Endodermal cell (in vitro differentiated cells): ENCODE data around the gene ENOSF1. TPM values are rescaled to one million over a fixed set of nuclear protein-coding genes. Genes with fewer than 3 reads are reported as not detected.

Experiments
- DNase-seq: peaks from one replicate; pipeline ENCODE4 v3.0.0-alpha.2; 2017
- H3K27ac ChIP-seq: 2 replicates; pipeline ENCODE4 v1.5.1; 2013; ENCODE audit warnings: mild to moderate bottlenecking, low read depth, low read length, moderate library complexity
- H3K27me3 ChIP-seq: 2 replicates; pipeline ENCODE4 v1.6.1; 2013; ENCODE audit warnings: mild to moderate bottlenecking, low read length, moderate library complexity; ENCODE audit not compliant: insufficient read depth, control insufficient read depth, poor library complexity, severe bottlenecking
- H3K36me3 ChIP-seq: 2 replicates; pipeline ENCODE4 v1.7.0; 2013; ENCODE audit warnings: mild to moderate bottlenecking, low read length, moderate library complexity; ENCODE audit not compliant: control insufficient read depth, insufficient read depth
- H3K4me1 ChIP-seq: one replicate; pipeline ENCODE4 v1.7.0; 2013; ENCODE audit warnings: low read length; ENCODE audit not compliant: control insufficient read depth, insufficient read depth
- H3K4me3 ChIP-seq: 2 replicates; pipeline ENCODE4 v1.5.1; 2013; ENCODE audit warnings: mild to moderate bottlenecking, low read length, moderate library complexity
- H3K9ac ChIP-seq: 2 replicates; pipeline ENCODE4 v1.6.1; 2013; ENCODE audit warnings: mild to moderate bottlenecking, low read length, moderate library complexity; ENCODE audit not compliant: poor library complexity, severe bottlenecking; ENCODE audit errors: extremely low read depth
- H3K9me3 ChIP-seq: 2 replicates; pipeline ENCODE4 v1.6.1; 2013; ENCODE audit warnings: mild to moderate bottlenecking, low read length, moderate library complexity; ENCODE audit not compliant: control insufficient read depth
- H3K27ac Mint-ChIP-seq: 2 replicates; pipeline ENCODE4 v1.8.0; 2020; ENCODE audit warnings: mixed read lengths
- H3K27me3 Mint-ChIP-seq: 2 replicates; pipeline ENCODE4 v1.8.0; 2021; ENCODE audit warnings: mild to moderate bottlenecking, mixed read lengths; ENCODE audit not compliant: insufficient read depth
- H3K36me3 Mint-ChIP-seq: 2 replicates; pipeline ENCODE4 v1.8.0; 2020; ENCODE audit warnings: low read depth, mixed read lengths
- H3K4me1 Mint-ChIP-seq: 2 replicates; pipeline ENCODE4 v1.8.0; 2020; ENCODE audit warnings: mixed read lengths
- H3K4me3 Mint-ChIP-seq: 2 replicates; pipeline ENCODE4 v1.8.0; 2020; ENCODE audit warnings: mild to moderate bottlenecking, moderate library complexity, mixed read lengths
- H3K9me3 Mint-ChIP-seq: 2 replicates; pipeline ENCODE4 v1.8.0; 2020; ENCODE audit warnings: mild to moderate bottlenecking, mixed read lengths
- WGBS, 2 experiments: methylation state at CpG; one replicate each; pipeline versions ENCODE4 v1.1.5 to v1.1.7; 2013; ENCODE audit warnings: missing lambda C conversion rate in 2 of 2, mixed read lengths in 1 of 2; ENCODE audit not compliant: insufficient coverage in 1 of 2, insufficient read length in 1 of 2; 5-methylcytosine and 5-hydroxymethylcytosine counted together
- total RNA-seq, 2 donors: library from RNA; stranded (reverse); fragmentation: NEBNext Ultra II Directional in 1 of 2; extraction: Animal tissue kit (Norgen Biotek cat#: 25700) in 1 of 2; gene quantifications; 2 replicates in 1 of 2; 3 replicates in 1 of 2; pipeline ENCODE4 v1.2.1, GENCODE V29; 2021
- TF ChIP-seq, protein P1 (sequence below): fragments of 200-600 bp; sonication (generic); conservative IDR thresholded peaks from 2 replicates; pipeline ENCODE4 v1.5.0; 2021; ENCODE audit warnings: antibody characterized with exemption, mild to moderate bottlenecking

Gene ENOSF1
- total RNA-seq, 2 donors from 2014 or later: 85.7 to 89.5 TPM

GRCh38 chr18:697012-697411, 15.4 kb downstream of the ENOSF1 start:
- Histone ChIP-seq H3K36me3 (peaks cover 29% of the 10 kb centered on the region), H3K9ac (no peak overlapping the region), H3K4me3 (no peak overlapping the region), H3K4me1 (no peaks in the 10 kb centered on the region), H3K27ac (no peak overlapping the region), H3K9me3 (no peaks in the 10 kb centered on the region), H3K27me3 (no peaks in the 10 kb centered on the region)
- Mint-ChIP-seq H3K9me3 (no peaks in the 10 kb centered on the region), H3K4me3 (no peak overlapping the region), H3K4me1 (no peaks in the 10 kb centered on the region), H3K36me3 (peaks cover 49% of the 10 kb centered on the region), H3K27ac (no peak overlapping the region), H3K27me3 (no peaks in the 10 kb centered on the region)
- WGBS, 2 experiments: 94% methylated on average over 2 to 4 of the region's 4 CpGs
- DNase-seq: no peak
- TF ChIP-seq, protein P1, sequence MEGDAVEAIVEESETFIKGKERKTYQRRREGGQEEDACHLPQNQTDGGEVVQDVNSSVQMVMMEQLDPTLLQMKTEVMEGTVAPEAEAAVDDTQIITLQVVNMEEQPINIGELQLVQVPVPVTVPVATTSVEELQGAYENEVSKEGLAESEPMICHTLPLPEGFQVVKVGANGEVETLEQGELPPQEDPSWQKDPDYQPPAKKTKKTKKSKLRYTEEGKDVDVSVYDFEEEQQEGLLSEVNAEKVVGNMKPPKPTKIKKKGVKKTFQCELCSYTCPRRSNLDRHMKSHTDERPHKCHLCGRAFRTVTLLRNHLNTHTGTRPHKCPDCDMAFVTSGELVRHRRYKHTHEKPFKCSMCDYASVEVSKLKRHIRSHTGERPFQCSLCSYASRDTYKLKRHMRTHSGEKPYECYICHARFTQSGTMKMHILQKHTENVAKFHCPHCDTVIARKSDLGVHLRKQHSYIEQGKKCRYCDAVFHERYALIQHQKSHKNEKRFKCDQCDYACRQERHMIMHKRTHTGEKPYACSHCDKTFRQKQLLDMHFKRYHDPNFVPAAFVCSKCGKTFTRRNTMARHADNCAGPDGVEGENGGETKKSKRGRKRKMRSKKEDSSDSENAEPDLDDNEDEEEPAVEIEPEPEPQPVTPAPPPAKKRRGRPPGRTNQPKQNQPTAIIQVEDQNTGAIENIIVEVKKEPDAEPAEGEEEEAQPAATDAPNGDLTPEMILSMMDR: no peak

GRCh38 chr18:693466-694187, 18.8 kb downstream of the ENOSF1 start:
- Mint-ChIP-seq H3K4me3 (no peak overlapping the region), H3K9me3 (no peaks in the 10 kb centered on the region), H3K27ac (no peak overlapping the region), H3K27me3 (no peaks in the 10 kb centered on the region), H3K36me3 (peaks cover 43% of the 10 kb centered on the region), H3K4me1 (peaks cover 6% of the 10 kb centered on the region)
- Histone ChIP-seq H3K36me3 (peaks cover 39% of the 10 kb centered on the region), H3K4me3 (no peak overlapping the region), H3K27ac (no peak overlapping the region), H3K4me1 (peaks cover 6% of the 10 kb centered on the region), H3K9me3 (no peaks in the 10 kb centered on the region), H3K27me3 (no peaks in the 10 kb centered on the region), H3K9ac (no peak overlapping the region)
- DNase-seq: no peak
- TF ChIP-seq, protein P1: no peak
- 74 to 88% methylated on average over 3 to 8 of the region's 8 CpGs for WGBS, 2 experiments

- Histone ChIP-seq H3K36me3 (peaks cover 39% of the 10 kb centered on the region), H3K27me3 (no peaks in the 10 kb centered on the region), H3K9ac (no peak overlapping the region), H3K27ac (no peak overlapping the region), H3K4me3 (no peak overlapping the region), H3K4me1 (peaks cover 6% of the 10 kb centered on the region), H3K9me3 (no peaks in the 10 kb centered on the region)
- no peak for DNase-seq
- no peak overlapping the region for H3K4me3 Mint-ChIP-seq
- no peaks in the 10 kb centered on the region for H3K27me3 Mint-ChIP-seq
- H3K27ac Mint-ChIP-seq: no peak overlapping the region
- TF ChIP-seq, protein P1: no peak
- 92 to 93% methylated on average over 6 of the region's 6 CpGs for WGBS, 2 experiments
- peaks cover 6% of the 10 kb centered on the region for H3K4me1 Mint-ChIP-seq
- H3K36me3 Mint-ChIP-seq: peaks cover 46% of the 10 kb centered on the region
- no peaks in the 10 kb centered on the region for H3K9me3 Mint-ChIP-seq
Observed at GRCh38 chr18:692824-693223, 19.6 kb downstream of the ENOSF1 start.
